HG03558 (cell line): Measurements from ENCODE around the gene CCDC171.

Source experiments
- ATAC-seq: cut with Tn5 transposase; IDR thresholded peaks from one replicate; pipeline ENCODE4 v1.9.1; 2021; ENCODE audit warnings: moderate number of reproducible peaks; ENCODE audit not compliant: unreplicated experiment; ENCODE audit errors: extremely low read depth

Gene CCDC171

GRCh38 chr9:15846611-15847010, 293.8 kb downstream of the CCDC171 start:
- no peak for ATAC-seq

DNA sequence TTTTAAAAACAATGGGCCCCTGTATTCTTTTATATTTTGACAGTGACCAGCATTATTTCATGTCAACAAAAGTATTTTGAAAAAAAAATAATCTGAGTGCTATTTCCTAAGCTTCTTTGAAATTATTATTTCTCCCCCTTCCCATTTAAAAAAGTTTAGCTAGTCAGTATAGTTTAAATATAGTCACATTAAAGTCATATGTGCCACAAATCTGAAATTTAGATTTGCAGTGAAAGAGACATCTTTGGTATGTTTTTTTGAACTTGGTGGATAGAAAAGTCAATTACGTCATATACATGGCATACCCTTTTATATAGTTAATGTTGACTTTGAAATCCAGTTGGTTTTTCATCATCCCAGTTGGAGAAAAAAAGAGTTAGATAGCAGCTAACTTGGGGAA, 297.0 kb downstream of the CCDC171 start:
- ATAC-seq, result no peak

GRCh38 chr9:15851766-15852165, 298.9 kb downstream of the CCDC171 start:
- ATAC-seq, result no peak

DNA sequence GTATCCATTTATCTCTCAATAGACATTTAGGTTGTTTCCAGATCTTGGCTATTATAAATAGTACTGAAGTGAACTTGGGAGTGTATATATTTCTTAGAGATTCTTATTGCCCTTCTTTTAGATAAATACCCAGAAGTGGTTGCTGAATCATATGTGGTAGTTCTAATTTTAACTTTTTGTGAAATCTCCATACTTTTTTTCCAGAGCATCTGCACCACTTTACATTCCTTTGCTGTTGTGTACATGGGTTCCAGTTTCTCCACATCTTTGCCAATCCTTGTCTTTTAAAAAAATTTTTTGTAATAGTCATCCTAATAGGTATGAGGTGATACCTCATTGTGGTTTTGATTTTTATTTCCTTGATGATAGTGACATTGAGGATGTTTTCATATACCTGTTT, 303.7 kb downstream of the CCDC171 start:
- ATAC-seq, result no peak

DNA sequence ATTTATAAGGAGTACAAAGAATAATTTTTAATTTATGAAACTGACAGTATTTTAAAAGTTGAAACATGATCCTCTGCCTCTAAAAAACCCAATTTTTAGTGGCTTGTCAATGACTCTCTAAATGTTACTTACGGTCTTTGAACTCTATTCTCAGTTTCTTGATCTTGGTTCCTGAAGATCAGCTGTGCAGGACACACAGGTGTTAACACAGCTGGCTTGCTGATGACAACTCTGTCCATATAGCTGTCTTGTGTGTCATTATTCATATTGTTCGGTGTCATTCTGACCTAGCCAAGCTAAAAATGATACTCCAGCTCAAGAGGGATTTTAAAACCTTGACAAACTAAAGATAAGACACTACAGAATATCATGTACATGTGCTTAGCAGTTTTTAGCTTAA, 314.5 kb downstream of the CCDC171 start:
- no peak for ATAC-seq

DNA sequence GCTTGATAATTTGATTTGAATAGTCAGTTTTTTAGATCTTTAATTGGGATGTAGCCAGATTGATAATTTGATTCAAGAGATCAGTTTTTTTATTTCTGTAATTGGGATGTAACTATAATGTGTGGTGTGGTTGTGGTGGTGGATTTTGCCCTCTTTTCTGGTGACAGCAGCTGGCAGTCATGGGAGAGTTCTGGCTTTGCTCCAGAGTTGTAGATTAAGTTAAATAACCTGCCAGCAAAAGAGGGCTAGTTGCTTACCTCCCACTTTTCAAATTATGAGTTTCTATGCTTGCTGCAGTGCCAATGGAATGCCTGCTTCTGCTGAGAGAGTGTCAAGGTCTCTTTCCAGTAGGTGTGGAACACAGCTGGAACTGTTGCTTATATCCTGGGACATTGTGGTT, 315.1 kb downstream of the CCDC171 start:
- no peak for ATAC-seq

DNA sequence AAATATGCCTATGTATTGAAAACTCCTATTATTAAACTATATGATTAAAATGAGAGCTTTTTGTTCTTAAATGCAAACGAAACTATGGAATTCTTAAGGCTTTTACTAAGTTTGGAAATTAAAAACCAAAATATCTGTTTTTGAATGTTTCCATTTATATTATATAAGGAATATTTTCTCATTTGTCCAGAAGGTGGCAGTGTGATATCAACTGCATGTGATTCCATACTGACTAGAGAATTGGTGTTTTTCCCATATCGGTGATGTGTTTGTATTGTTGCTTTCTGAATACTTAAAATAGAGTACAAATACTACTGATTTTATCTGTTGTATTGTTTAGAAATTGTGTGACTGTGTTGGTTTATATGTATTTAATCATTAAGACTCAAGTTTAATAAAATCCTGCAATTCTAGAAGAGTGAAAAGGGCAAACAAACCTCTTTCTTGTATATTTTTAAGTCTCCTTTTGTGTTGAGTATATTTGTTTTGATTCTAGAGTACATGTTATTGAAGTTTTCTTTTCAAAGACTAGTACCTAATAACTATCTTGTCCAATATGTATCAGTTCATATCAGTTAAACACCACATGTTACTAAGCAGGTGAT, 320.8 kb downstream of the CCDC171 start:
- peak; percentile 50 for ATAC-seq

GRCh38 chr9:15882328-15882727, 329.5 kb downstream of the CCDC171 start:
- ATAC-seq, result no peak

GRCh38 chr9:15882883-15883282, 330.0 kb downstream of the CCDC171 start:
- ATAC-seq, result no peak

- ATAC-seq, result no peak
Measured at GRCh38 chr9:15885464-15885863, 332.6 kb downstream of the CCDC171 start.

- no peak for ATAC-seq
Measured at GRCh38 chr9:15889555-15889954, 336.7 kb downstream of the CCDC171 start.

DNA sequence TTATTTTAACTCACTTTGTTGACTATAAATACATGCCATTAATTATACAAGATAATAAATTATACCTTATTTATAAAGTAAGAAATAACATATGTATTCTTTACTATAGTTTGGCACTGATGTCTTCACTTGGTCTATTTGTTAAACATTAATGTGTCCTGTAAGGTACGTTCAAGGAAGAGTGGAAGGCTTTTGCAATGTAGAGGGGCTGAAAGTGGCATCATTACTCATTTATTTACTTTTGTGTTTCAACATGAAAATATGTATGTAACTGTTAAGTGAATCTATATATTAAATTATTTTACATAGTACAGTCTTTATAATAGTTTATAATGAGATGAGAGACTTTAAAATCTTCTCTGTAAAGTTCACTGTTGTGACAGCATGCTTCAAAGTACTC, 348.7 kb downstream of the CCDC171 start:
- no peak for ATAC-seq

GRCh38 chr9:15909297-15909696, 356.5 kb downstream of the CCDC171 start:
- ATAC-seq, result no peak

GRCh38 chr9:15915711-15916110, 362.9 kb downstream of the CCDC171 start:
- ATAC-seq, result no peak

GRCh38 chr9:15927161-15927560, 374.3 kb downstream of the CCDC171 start:
- no peak for ATAC-seq

- ATAC-seq, result no peak
Measured at GRCh38 chr9:15935661-15936305, 382.9 kb downstream of the CCDC171 start.

DNA sequence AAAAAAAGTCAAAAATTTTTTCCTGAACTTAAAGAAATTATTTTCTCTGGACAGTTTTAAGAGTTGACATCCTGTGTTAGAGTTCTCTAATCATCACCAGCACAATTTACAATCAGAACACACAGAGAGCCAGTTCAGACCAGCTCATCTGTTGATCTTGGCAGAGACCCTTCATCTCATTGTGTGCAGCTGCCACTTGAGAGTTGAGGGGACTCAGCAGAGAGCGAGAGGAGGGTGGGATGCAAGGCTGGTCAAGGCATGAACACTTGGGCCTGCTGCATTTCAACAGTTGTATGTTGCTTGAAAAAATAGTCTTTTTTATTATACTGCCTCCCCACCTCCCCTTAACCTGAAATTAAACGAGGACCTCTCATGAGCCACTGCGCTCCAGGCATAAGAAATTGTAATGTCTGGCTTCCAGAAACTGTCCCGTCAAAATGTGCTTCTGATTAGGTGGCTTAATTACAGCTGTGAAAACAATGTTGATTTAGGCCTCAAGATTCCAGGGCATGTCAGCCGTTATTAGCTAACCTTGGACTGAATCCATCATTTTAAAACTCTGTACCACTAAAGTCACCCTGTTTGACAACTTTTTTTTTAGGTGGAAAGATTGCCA, 383.6 kb downstream of the CCDC171 start:
- ATAC-seq, result no peak

GRCh38 chr9:15942831-15943424, 390.1 kb downstream of the CCDC171 start:
- ATAC-seq, result no peak

DNA sequence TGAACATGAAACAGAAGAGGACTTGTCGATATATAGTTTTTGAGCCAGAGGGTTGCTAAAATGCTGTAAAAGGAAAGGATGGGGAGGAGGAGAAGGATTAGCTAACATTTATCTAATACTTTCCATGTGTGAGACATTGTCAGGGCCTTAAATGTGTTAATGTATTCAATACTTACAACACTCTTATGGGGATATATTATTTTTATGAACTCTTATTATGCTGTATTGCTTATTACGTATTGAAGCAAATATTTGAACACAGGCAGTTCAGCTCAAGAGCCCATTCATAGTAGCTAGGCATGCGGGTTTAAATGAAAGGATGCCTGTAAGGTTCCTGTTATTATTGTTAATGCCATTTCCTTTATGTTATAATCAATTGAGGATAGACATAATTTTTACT, 391.5 kb downstream of the CCDC171 start:
- ATAC-seq, result no peak

DNA sequence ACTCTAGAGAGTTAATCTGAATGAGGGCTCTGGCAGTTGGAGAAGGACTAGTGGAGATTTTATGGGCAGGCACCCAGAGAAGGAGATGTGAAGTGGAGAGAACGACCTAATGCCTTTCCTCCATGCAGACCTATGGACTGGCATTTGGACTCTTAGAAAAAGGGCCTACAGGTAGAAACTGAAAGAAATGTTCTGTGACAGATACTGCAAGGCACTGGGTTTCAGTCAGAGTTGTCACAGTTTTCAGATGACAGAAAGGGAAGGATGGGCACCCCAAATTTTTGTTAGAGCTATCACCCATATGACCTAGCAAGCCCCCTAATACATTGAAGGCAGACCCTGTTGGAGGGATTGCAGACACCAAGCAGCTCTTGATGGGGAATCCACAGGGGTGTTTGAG, 406.8 kb downstream of the CCDC171 start:
- ATAC-seq, result no peak

GRCh38 chr9:15961217-15961616, 408.4 kb downstream of the CCDC171 start:
- ATAC-seq, result no peak
